T-cell (primary cell): ENCODE results near the gene CPOX. TPM values are rescaled to one million over a fixed set of nuclear protein-coding genes. Genes with fewer than 3 reads are reported as not detected.

Source experiments
- ATAC-seq, 4 experiments: fragments of 200-7000 bp in 3 of 4; fragments of 150-1000 bp in 1 of 4; cut with Tn5 transposase; replicated peaks in 1 of 4; 1 replicate in 3 of 4; 2 replicates in 1 of 4; pipeline ENCODE4 v1.10.0; 2021; ENCODE audit warnings: moderate library complexity in 3 of 4, mild to moderate bottlenecking in 2 of 4, moderate number of reproducible peaks in 1 of 4
- CTCF ChIA-PET, 2 donors: fragments of 300-600 bp; sonication (Branson Sonifier 250); formaldehyde crosslinking; loops; one replicate each; lab custom pipeline; 2022; ENCODE audit warnings: antibody characterized with exemption in 2 of 2; lab: Charles Lee
- POLR2A ChIA-PET, 2 donors: fragments of 300-600 bp; sonication (Branson Sonifier 250); formaldehyde crosslinking; loops; one replicate each; lab custom pipeline; 2022; ENCODE audit warnings: antibody characterized with exemption in 2 of 2; lab: Charles Lee
- DNase-seq, 35 experiments: peaks; one replicate each; pipeline versions ENCODE4 v3.0.0 to v3.0.0-alpha.2; 2013 to 2023
- H3K27ac ChIP-seq: one replicate; pipeline ENCODE4 v1.5.1; 2013; ENCODE audit warnings: low read length
- H3K27me3 ChIP-seq, 2 experiments: replicated peaks in 1 of 2; 1 replicate in 1 of 2; 2 replicates in 1 of 2; pipeline versions ENCODE4 v1.6.1 to v1.7.0; 2013; ENCODE audit warnings: low read length in 1 of 2, mixed read lengths in 1 of 2; ENCODE audit not compliant: control insufficient read depth in 2 of 2, insufficient read depth in 2 of 2; ENCODE audit errors: extremely low read depth in 1 of 2
- H3K36me3 ChIP-seq, 2 donors: 1 replicate in 1 of 2; 2 replicates in 1 of 2; pipeline versions ENCODE4 v1.6.1 to v1.7.0; 2013; ENCODE audit warnings: low read length in 1 of 2; ENCODE audit not compliant: control insufficient read depth in 2 of 2, insufficient read depth in 1 of 2; ENCODE audit errors: extremely low read depth in 1 of 2
- H3K4me1 ChIP-seq, 2 experiments: 1 replicate in 1 of 2; 2 replicates in 1 of 2; pipeline versions ENCODE4 v1.6.1 to v1.7.0; 2013; ENCODE audit warnings: low read length in 2 of 2, mixed read lengths in 1 of 2; ENCODE audit not compliant: insufficient read depth in 2 of 2, control insufficient read depth in 1 of 2; ENCODE audit errors: extremely low read depth in 1 of 2
- H3K4me3 ChIP-seq, 2 donors: 1 replicate in 1 of 2; 2 replicates in 1 of 2; pipeline versions ENCODE4 v1.5.1 to v1.7.0; 2013; ENCODE audit warnings: mild to moderate bottlenecking in 2 of 2, low read length in 1 of 2, moderate library complexity in 1 of 2; ENCODE audit not compliant: control insufficient read depth in 1 of 2; ENCODE audit errors: extremely low read depth in 1 of 2
- H3K9me3 ChIP-seq: 2 replicates; pipeline ENCODE4 v1.7.0; 2013
- H3K27ac Mint-ChIP-seq, 2 donors: one replicate each; pipeline ENCODE4 v1.8.0; 2020 to 2021; ENCODE audit warnings: mild to moderate bottlenecking in 2 of 2, mixed read lengths in 2 of 2
- H3K27me3 Mint-ChIP-seq, 2 donors: one replicate each; pipeline ENCODE4 v1.8.0; 2021 to 2022; ENCODE audit warnings: mixed read lengths in 2 of 2
- H3K36me3 Mint-ChIP-seq: one replicate; pipeline ENCODE4 v1.8.0; 2021; ENCODE audit warnings: mixed read lengths
- H3K4me1 Mint-ChIP-seq, 3 donors: one replicate each; pipeline ENCODE4 v1.8.0; 2020 to 2022; ENCODE audit warnings: mixed read lengths in 3 of 3, mild to moderate bottlenecking in 1 of 3
- H3K4me3 Mint-ChIP-seq, 3 donors: one replicate each; pipeline ENCODE4 v1.8.0; 2020 to 2022; ENCODE audit warnings: mild to moderate bottlenecking in 3 of 3, mixed read lengths in 3 of 3, moderate library complexity in 3 of 3
- H3K9me3 Mint-ChIP-seq, 3 donors: one replicate each; pipeline ENCODE4 v1.8.0; 2020 to 2022; ENCODE audit warnings: mixed read lengths in 3 of 3
- WGBS: methylation state at CpG from one replicate; pipeline ENCODE4 v1.1.5; 2013; ENCODE audit warnings: missing lambda C conversion rate; ENCODE audit not compliant: insufficient coverage; 5-methylcytosine and 5-hydroxymethylcytosine counted together
- total RNA-seq, 35 experiments: library from RNA in 6 of 35; stranded (reverse) in 6 of 35; fragments of 120-200 nt in 1 of 35; gene quantifications; one replicate each; pipeline versions ENCODE4 v1.2.1 to v1.2.4 and lab custom pipeline; 2013 to 2026

CPOX gene
- total RNA-seq, 5 donors from 2014 or later (not counting 1 experiment from before 2014, with no cell fraction given), result 13.9 to 47.6 (median 44.6) TPM

- WGBS, result no CpG with 5 or more reads among the region's 3 CpGs
- H3K4me1 Mint-ChIP-seq, result peaks cover 48 to 73% (median 63%) of the 10 kb centered on the region in 3 donors
- H3K4me3 Mint-ChIP-seq, result peak overlapping the region in 1 of 3 donors; percentile 4
- H3K27me3 Mint-ChIP-seq, result no peaks in the 10 kb centered on the region
- H3K27me3 ChIP-seq, result no peaks in the 10 kb centered on the region
- no peaks in the 10 kb centered on the region for H3K36me3 ChIP-seq
- H3K36me3 Mint-ChIP-seq, result no peaks in the 10 kb centered on the region
- ATAC-seq, result no peak
- no peaks in the 10 kb centered on the region for H3K9me3 Mint-ChIP-seq
- POLR2A ChIA-PET, result no interaction called here
- peak overlapping the region; percentile 89 to 94 for H3K27ac Mint-ChIP-seq
- no peak for DNase-seq
- H3K4me1 ChIP-seq, result peaks cover 15 to 26% of the 10 kb centered on the region in 2 experiments
- H3K9me3 ChIP-seq, result no peaks in the 10 kb centered on the region
- H3K27ac ChIP-seq, result peak overlapping the region; percentile 94
- CTCF ChIA-PET, result no interaction called here
- H3K4me3 ChIP-seq, result no peak overlapping the region
Observed at GRCh38 chr3:98568402-98568801, 25.0 kb downstream of the CPOX start.

DNA sequence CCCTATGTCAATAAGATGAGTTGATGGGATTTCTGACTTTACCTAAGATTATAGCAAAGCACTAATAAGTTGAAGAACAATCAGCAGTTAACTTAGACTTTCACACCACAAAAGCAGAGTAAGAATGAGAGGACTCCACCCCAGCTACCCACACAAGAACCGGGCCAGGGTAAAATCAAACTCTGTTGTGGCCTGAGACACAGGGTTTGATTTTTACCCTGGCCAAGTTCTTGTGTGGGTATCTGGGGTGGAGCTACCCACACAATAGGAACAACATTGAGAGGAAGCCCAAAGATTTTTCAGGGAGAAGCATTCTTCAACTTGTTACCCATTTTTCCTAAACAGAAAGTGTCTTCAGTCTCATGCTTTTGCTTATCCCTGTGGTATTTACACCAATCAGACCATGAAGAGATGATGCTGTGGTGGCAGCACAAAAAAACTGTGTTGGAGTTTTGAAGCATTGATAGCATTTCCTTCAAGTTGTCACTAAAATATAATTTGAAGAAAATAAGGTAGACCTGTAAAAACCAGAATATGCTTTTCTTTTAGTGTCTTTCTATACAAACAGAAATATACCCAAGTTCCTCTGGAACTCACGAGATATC, 25.6 kb downstream of the CPOX start:
- POLR2A ChIA-PET, result no interaction called here
- Histone ChIP-seq H3K27me3 (no peaks in the 10 kb centered on the region), H3K36me3 (no peaks in the 10 kb centered on the region), H3K4me1 (peaks cover 15 to 31% of the 10 kb centered on the region in 2 experiments), H3K4me3 (no peak overlapping the region), H3K9me3 (no peaks in the 10 kb centered on the region), H3K27ac (peak overlapping the region; percentile 94)
- ATAC-seq, result peak in 1 of 4 experiments; percentile 11
- H3K4me1 Mint-ChIP-seq, result peaks cover 50 to 73% (median 63%) of the 10 kb centered on the region in 3 donors
- no peaks in the 10 kb centered on the region for H3K27me3 Mint-ChIP-seq
- H3K4me3 Mint-ChIP-seq, result no peak overlapping the region
- H3K9me3 Mint-ChIP-seq, result no peaks in the 10 kb centered on the region
- peak in 1 of 35 experiments; percentile 45 for DNase-seq
- CTCF ChIA-PET, result no interaction called here
- H3K36me3 Mint-ChIP-seq, result no peaks in the 10 kb centered on the region
- WGBS, result no CpG with 5 or more reads among the region's 2 CpGs
- H3K27ac Mint-ChIP-seq, result peak overlapping the region; percentile 89 to 94

DNA sequence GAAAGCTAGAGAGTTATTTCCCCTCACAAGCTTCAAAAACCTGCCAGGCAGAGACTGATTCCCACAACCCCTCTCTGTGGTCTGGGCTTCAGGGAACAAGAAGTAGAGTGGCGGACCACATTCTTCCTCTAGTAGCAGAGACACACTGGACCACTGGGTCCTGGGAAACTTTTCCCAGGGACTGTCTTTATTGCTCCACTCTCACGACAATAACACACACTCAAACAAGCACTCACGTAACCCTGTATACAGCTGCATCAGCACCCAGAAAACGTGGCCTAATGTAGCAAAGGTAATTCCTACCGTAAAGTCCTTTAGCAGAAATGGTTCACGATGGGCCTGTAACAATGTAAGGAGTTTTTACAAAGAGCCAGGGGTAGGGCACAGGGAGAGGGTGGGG, 27.6 kb downstream of the CPOX start:
- no peaks in the 10 kb centered on the region for H3K27me3 Mint-ChIP-seq
- no peaks in the 10 kb centered on the region for H3K9me3 Mint-ChIP-seq
- Histone ChIP-seq H3K4me3 (no peak overlapping the region), H3K9me3 (no peaks in the 10 kb centered on the region), H3K36me3 (no peaks in the 10 kb centered on the region), H3K27ac (peak overlapping the region; percentile 94), H3K4me1 (peaks cover 15 to 39% of the 10 kb centered on the region in 2 experiments), H3K27me3 (no peaks in the 10 kb centered on the region)
- H3K4me1 Mint-ChIP-seq, result peaks cover 56 to 82% (median 74%) of the 10 kb centered on the region in 3 donors
- WGBS, result 89% methylated on average over 4 of the region's 6 CpGs
- no peaks in the 10 kb centered on the region for H3K36me3 Mint-ChIP-seq
- H3K4me3 Mint-ChIP-seq, result peak overlapping the region in 1 of 3 donors; percentile 66
- ChIA-PET CTCF (interaction anchor here (0.6 to 1.2 kb wide), 7 partner anchors 10 to 528 kb away, joined by 3 to 4 read pairs (median 4); partner anchors contain the start of gene CPOX (in 1 of the 2)), POLR2A (interaction anchor here (0.6 to 3.2 kb wide), 7 partner anchors 12 to 103 kb away, joined by 3 to 49 read pairs (median 6); partner anchors contain the start of genes CLDND1 (in 1 of the 2) and OR5K1 (in 1 of the 2))
- H3K27ac Mint-ChIP-seq, result peak overlapping the region; percentile 94 to 95
- DNase-seq (no peak), ATAC-seq (no peak)

GRCh38 chr3:98565237-98565643, 28.2 kb downstream of the CPOX start:
- Histone ChIP-seq H3K27me3 (no peaks in the 10 kb centered on the region), H3K36me3 (no peaks in the 10 kb centered on the region), H3K4me1 (peaks cover 15 to 39% of the 10 kb centered on the region in 2 experiments), H3K4me3 (no peak overlapping the region), H3K27ac (peak overlapping the region; percentile 94), H3K9me3 (no peaks in the 10 kb centered on the region)
- Mint-ChIP-seq H3K4me1 (peaks cover 59 to 85% (median 75%) of the 10 kb centered on the region in 3 donors), H3K27ac (peak overlapping the region; percentile 94 to 95), H3K9me3 (no peaks in the 10 kb centered on the region), H3K4me3 (peak overlapping the region in 2 of 3 donors; percentile 18 to 66), H3K36me3 (no peaks in the 10 kb centered on the region), H3K27me3 (no peaks in the 10 kb centered on the region)
- ChIA-PET CTCF (interaction anchor here (0.6 to 1.3 kb wide), 8 partner anchors 10 to 527 kb away, joined by 3 to 7 read pairs (median 4); partner anchors contain the start of genes CLDND1 (in 1 of the 2) and CPOX (in 1 of the 2)), POLR2A (interaction anchor here in 1 of 2 donors (0.6 to 3.2 kb wide), 4 partner anchors 14 to 43 kb away, joined by 3 to 49 read pairs (median 4); partner anchors contain the start of gene CLDND1)
- WGBS, result no CpG with 5 or more reads among the region's 3 CpGs
- DNase-seq (no peak), ATAC-seq (no peak)

DNA sequence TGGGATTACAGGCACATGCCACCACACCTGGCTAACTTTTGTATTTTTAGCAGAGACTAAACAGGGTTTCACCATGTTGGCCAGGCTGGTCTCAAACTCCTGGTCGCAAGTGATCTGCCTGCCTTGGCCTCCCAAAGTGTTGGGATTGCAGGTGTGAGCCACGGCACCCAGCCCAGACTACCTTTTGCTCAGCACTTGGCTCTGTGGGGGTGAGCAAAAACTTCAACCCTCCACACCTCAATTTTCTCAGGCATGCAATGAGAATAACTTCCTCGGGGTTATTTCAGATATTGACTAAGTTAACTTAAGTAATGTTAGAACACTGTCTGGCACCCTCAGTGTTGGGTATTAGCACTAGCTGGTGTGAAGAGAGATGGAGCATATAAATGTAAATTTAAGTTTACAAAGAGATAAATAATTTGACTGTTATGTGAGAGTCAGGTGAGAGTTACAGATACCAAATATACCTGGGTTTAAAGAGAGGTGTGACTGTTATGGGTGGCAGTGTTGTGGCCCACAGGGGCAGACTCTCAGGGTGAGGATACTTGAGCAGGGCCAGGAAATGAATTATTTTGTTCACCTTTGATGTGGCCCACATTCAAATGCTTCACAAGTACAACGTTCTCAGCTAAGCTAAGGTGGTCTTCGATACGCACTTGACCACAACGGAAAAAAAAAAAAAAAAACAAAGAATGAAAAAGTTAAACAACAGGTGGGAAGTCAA, 29.0 kb downstream of the CPOX start:
- peaks cover 59 to 82% (median 75%) of the 10 kb centered on the region in 3 donors for H3K4me1 Mint-ChIP-seq

More for the DNA sequence above, 29.0 kb downstream of the CPOX start:
- CTCF ChIA-PET, result interaction anchor here (0.5 to 1.7 kb wide), 14 partner anchors 8 to 542 kb away, joined by 3 to 9 read pairs (median 6); partner anchors contain the start of genes CLDND1 (in 1 of the 2) and CPOX (in 1 of the 2)
- peak overlapping the region; percentile 63 to 66 (median 66) for H3K4me3 Mint-ChIP-seq
- Histone ChIP-seq H3K27ac (peak overlapping the region; percentile 94), H3K4me3 (no peak overlapping the region), H3K4me1 (peaks cover 15 to 39% of the 10 kb centered on the region in 2 experiments), H3K36me3 (no peaks in the 10 kb centered on the region), H3K9me3 (no peaks in the 10 kb centered on the region), H3K27me3 (no peaks in the 10 kb centered on the region)
- peak overlapping the region; percentile 95 to 98 for H3K27ac Mint-ChIP-seq
- no peaks in the 10 kb centered on the region for H3K9me3 Mint-ChIP-seq
- POLR2A ChIA-PET, result interaction anchor here (0.6 to 3.2 kb wide), 4 partner anchors 13 to 426 kb away, joined by 3 to 49 read pairs (median 4); partner anchors contain the start of gene CLDND1 (in 1 of the 2)
- peak in 31 of 35 experiments; percentile 14 to 76 (median 32) for DNase-seq
- H3K27me3 Mint-ChIP-seq, result no peaks in the 10 kb centered on the region
- no peaks in the 10 kb centered on the region for H3K36me3 Mint-ChIP-seq
- peak; percentile 52 to 77 (median 70) for ATAC-seq
- 25% methylated on average over 1 of the region's 7 CpGs for WGBS
